ENCODE data around the gene PTPRD.

The PTPRD gene

DNA sequence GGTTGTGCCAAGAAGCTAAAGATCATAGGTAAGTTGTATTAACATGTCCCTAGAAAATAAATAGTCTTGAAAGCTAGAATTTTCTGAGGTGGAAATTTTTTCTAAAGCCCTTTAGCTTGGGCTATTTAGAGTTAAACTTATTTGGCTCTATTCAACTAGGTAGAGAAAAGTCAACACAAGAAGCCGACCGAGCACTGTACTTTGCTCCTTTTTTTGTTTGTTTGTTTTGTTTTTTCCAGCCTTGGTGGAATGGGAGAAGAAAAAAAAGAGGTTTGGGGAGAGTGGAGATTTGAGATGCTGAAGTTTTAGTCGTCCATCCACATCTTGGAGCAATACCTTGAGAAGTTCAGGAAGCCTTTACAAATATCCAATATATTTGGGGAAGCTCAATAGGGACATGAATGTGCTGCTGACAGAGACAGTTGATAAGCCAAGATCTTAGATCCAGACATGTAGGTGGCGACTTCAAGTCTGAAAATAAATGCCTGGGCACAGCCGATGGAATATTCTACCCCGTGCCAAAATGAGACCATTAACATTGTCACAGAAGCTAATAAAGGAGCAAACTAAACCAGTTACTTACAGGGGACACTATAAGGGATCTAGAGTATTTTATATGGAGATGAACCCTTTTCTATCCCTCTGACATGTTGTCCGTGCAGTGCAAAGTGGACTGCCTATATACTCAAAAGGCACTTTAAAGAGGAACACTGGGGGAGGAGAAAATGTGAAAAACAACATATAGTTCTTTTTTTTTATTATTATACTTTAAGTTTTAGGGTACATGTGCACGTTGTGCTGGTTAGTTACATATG is 466.1 kb downstream of the PTPRD start:
- DNase-seq: no peak

DNA sequence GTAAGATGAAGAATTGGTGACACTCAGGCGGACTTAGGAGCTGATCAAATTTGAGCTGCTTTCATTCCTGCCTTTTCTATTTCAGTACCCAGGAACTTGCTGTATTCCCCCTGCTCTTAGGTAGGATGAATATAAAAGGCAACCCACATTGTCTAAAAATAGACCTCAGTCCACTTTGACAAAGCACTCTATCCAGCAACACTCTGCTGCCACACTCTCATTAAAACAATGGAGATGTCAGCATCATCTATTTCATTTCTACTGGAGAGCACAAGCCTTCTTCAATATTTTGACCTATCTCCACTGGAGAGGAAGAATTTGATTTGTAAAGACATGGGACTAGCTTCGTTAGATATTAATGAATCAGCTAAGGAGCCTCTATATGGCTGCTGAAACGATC is 468.4 kb downstream of the PTPRD start:
- no peak for DNase-seq

DNA sequence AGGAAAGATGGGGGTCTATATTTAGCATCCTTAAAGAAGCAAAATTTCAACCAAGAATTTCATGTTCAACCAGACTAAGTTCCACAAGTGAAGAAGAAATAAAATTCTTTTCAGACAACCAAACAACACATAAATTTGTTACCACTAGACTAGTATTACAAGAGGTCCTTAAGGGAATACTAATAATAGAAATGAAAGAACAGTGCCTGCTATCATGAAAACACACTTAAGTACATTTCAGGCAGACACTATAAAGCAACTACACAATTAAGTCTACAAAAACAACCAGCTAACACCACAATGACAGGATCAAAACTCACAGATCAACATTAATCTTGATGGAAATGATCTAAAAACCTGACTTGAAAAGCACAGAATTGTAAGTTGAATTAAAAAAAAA is 477.2 kb downstream of the PTPRD start:
- DNase-seq: no peak

DNA sequence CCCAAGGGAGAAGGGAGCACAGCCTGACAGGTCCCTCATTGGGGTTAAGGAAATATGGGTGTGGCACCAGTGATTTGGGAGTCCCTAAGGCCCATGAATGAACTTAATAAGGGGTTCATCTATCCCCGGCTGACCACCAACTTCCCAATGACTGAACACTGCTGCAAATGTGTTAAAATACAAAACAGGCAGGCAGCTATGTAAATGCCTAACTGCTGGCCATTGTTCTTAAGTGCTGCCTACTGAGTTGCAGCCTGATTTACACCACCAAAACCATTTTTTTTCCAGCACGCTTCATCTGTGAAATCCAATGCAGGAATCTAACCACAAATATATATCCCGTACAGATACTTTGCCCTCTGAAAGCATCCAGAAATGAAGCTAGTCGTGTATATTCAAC is 478.5 kb downstream of the PTPRD start:
- DNase-seq: no peak

DNA sequence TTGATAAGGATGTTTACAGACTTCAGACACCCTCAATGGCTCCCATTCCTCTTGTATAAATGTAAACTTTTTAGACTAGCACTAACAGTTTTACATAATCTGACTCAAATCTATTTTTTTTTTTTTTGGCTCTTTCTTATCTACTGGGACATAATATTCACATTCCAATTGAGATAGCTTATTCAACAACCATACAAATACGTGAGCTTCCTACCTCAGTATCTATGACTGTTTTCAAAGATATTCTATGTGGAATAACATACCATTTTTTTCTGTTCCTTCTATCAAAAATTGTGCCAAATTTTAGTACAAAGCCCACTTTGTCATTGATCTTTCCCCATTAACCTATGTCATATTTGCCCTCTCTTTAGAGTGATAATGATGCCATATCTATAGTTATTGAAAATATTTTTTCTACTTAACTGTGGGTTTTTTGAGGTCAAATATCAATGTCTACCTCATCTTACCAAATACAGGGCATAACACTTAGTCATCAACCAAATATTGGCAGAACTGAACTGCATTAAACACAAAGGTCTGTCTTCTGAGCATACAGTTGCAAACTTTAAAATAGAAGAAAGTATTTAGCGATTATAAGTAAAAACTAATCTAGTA is 482.6 kb downstream of the PTPRD start:
- no peak for DNase-seq

DNA sequence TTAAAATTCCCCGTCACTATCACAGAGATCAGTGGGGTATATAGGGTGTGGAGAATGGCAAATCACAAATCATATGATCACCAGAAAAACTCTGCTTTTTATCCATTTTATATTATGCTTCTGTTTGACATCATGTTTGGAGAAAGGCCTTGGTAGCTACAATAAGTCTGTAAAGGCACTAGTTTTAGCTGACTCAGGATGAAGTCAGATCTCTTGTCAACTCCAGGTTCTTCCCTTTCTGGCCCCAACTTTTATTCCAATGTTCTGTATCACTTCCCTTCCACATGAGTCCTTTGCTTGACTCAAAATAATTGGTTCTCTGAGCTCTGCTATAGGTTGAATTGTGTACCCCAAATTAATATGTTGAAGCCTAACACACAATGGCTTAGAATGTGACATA is 484.9 kb downstream of the PTPRD start:
- DNase-seq: no peak

DNA sequence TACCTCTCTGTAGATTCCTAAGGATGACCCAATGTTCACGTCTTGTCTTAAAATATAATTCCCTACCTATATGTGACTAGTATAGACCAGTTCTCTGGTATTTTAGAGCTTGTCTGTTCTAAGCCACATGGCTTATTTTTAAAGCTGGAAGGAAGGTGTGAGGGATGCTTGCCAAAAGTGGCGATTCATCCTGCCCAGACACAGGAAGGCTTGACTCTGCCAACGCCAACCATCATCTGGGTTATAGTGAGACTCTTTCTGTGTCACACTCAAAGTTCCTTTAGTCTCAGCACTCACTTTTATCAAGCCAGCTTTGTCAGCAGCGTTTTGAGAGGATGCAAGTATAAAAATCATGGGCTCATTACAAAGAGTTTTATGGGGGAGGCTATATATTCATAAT is 500.0 kb downstream of the PTPRD start:
- no peak for DNase-seq

DNA sequence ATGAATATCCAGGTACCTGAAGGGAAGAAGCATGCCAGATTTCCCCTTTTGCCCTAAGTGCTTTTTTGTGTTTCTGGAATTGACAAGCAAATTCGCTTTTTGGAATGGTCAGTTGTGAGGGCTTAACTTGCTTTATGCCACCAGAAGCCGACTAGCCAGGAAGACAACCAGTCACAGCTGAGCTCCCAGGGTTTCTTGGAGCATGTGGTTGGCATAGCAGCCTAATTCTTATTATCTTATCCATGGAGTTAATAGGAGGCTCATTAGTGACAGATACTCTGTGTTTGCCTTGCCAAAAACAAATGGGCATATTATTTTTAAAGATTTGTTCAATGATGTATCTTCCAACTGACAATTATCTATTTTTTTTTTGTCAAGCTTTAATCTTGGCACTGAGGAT is 500.7 kb downstream of the PTPRD start:
- DNase-seq: no peak

DNA sequence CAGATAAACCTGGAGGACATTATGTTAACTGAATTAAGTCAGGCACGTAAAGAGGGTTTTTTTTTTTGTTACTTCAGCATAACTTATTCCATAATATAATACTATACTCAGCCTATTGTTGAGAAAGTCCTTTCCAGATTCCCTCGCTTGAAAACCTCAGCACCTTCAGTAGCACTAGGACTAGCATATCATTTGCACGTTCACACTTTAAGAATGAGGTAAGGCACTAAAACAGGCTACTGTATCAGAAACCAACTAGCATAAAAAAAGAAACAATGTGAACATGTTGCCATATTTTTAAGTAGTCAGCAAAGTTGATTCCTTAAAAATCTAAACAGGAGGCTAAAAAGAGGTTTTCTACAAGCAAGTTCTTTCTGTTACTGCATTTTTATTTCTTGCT is 504.0 kb downstream of the PTPRD start:
- no peak for DNase-seq

DNA sequence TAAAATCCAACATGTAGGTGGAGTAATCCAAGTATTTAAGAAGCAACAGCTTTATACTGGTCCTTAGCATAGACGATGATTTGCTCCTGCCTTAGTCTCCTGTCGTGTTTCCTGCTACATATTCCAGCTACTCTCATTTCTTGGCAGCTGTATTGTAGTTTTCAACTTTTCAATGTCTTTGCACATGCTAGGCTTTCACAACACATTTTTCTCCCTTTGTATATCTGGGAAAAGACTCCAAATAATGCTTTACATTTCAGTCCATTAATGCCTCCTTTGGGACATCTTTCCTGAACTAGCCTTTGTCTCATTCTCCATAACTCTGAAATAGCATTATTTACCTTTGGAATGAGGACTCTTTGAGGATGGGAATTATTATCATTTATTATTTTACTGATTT is 508.0 kb downstream of the PTPRD start:
- DNase-seq: no peak

DNA sequence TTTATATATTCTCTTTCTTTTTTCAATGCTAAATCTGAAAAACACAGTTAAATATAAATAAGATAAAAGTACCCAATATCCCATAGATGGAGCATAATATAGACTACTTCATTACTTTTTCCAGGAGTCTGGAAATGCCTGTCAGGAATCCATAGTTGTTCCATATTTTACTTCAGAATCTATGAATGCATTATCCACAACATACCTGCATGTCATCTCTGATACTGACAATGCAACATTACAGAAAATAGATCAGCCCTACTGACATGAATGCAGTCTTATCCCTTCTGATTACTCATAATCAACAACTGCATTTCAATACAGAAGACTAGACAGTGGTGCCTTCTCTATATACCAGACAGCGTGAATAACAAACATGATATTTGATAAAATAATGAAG is 517.6 kb downstream of the PTPRD start:
- DNase-seq: no peak

DNA sequence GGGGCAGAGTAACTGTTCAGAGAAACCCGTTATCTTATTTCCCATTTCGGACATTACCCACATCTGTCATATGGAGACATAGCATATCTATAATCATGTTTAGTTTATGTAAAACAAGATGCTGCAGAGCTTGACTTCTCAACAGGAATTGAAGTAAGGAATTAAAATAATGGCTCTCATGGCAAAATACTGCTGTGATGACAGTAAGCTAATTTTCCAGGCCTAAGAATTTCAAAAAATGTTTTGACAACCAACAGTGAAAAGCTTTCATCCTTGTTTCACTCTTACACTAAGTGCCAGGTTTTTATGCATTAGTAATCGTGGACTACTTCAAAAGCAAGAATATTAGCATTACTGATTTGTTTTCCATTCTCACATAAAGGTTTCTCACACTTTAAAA is 518.2 kb downstream of the PTPRD start:
- no peak for DNase-seq

DNA sequence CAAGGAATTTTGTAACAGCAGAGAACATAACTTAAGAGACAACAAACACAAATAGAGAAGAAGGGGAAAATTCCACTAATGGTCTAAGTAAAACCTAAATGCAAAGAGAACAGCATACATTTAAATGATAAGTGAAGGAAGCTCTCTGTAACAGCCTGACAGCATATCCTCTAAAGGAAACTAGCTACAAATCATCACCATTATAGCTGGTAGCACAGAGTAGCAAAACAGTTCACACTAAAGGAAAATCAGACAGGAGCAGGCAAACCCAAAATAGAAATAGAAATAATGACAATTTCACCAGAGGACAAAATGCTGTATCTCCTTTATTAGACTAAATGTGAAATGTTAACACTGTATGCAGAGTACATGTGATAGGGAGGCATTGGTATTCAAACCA is 532.8 kb downstream of the PTPRD start:
- no peak for DNase-seq

DNA sequence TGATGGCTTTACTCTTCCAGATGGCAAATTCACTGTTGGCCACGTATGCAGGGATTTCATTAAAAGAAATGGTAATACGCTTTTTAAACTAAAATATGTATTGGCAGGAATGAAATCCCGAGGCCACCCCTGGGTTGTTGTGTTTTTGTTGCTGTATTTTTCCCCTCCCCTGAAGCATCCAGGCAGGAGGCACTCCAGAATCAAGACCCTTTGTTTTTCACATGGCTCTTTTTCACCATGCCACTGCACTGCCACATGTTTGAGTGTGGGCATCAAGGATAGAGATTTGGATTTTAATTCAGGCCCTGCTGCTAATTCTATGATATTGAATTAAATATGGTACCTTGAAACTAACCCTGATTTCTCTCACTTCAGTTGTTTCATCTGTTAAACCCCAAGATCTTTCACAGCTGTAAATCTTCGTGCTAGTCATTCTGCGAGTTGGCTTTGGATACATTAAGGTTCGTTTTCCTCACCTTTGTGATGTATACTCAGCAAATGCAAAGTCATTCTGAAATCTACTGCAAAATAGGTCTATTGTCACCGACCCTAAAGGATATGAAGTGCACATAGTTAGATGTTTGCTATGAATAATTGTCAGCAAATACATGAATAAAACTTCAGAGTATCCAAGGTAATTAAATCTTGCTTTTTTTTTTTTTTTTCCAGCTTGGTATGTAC is 533.4 kb downstream of the PTPRD start:
- no peak for DNase-seq

DNA sequence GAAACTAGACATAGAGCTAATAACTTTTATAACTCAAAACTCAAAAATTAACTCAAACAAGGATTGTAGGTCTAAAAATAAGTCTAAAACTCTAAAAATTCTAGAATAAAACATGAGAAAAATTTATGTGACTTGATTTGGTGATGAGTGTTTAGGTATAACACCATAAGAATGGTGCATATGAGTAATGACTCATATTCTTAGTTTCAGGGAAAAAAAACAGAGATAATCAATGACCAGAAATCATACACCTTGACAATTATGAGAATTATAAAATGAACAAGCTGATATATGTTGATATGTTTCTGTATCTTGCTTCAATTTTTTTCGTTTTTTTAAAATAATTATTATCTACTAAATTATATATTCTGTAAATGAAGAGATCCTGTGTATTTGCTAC is 541.2 kb downstream of the PTPRD start:
- no peak for DNase-seq

DNA sequence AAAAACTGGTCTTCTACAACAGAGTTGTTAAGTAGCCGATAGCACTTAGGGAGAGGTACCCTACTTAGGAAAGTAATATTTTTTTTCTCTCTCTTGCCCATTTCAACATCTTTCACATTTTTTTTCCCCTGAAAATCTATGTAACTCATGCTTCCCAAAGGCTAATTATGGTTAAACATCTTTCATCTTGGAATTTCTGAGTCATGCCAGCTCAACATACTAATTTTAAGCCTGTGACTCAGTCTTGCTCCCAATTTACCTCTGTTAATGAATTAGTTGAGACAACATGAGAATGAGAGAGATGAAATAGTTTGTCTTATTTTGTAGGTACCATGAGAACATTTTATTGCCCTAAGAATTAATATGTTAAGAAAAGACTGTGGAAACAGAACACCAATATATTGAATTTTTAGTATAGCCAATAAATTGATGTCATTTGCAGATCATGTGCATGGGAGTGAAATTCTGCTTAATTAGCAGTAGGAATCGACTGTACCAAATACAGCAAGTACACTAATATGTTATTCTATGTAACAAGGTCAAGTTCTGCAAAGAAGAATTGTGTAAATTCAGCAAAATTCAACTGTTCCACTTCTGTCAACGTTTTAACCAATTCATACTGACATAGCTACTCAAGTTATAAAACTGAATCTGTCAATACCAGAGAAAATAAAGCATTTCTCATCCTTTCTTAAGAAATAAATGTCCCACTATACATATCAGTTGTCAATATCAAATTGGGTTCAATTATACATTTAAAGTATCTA is 550.0 kb downstream of the PTPRD start:
- DNase-seq: no peak

DNA sequence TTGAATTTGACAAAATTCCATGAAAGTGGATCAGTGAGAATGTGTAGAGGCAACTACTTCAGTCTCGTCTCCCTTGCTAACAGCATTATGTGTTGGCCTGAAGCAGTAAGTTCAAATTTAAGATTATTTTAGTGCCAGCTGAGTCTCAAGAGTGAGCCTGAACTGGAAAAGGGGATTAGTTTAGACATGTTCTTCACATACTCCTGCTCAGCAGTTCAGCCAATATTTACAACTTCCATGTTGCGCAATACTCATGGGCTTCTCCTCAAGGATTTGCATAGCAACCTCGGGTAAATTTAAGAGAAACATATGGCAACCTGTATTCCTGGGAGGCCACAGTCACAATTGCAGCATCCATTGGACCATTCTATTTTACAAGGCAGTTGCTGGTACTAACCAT is 553.8 kb downstream of the PTPRD start:
- DNase-seq: no peak

DNA sequence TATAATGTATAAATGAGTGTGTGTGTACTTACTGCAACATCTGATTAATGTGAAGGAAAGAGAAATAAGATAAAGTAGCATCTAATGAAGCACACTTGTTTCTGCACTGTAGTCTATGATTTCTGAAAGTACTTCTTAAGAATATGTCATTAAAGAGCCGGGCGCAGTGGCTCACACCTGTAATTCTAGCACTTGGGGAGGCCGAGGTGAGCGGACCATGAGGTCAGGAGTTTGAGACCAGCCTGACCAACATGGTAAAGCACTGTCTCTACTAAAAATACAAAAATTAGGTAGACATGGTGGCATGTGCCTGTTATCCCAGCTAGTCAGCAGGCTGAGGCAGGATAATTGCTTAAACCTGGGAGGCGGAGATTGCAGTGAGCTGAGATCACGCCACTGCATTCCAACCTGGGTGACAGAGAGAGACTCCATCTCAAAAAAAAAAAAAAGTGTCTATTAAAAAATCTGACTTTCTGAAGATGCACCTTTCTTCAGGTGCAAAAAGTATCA is 556.9 kb downstream of the PTPRD start:
- no peak for DNase-seq

DNA sequence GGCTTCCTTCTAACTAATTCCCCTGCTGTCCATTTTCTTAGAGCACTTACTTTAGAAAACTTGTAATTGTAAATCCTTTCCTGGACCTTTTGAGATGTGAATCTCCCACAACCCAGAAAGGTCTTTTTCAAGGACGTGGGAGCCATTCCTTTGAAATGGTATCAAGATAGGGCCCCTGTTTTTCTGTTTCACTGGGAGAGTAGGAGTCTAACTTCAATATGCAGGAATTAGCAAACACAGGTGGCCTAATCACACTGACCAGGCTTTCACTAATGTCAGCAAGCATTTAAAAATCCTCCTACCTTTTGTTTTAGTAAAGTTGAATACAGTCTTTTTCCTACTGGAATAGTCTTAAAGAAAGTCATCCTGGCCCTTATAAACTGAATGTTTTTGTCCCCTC is 558.3 kb downstream of the PTPRD start:
- no peak for DNase-seq

DNA sequence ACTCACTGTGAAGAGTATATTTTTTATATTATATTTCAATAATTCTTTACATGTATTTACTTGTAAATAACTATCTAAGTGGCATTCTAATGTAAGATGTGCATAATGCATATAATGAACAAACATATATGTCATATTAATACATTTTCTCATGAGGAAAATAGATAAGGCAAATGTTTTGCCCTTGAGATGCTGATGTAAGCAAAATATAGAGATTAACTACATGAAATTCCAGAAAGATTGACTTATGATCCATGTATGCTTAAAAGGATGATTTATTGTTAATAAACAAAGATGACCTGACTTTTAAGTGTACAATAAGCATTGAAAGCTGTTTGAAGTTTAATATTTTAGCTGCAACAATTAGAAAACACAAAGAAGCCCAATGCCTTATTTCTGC is 559.9 kb downstream of the PTPRD start:
- no peak for DNase-seq

DNA sequence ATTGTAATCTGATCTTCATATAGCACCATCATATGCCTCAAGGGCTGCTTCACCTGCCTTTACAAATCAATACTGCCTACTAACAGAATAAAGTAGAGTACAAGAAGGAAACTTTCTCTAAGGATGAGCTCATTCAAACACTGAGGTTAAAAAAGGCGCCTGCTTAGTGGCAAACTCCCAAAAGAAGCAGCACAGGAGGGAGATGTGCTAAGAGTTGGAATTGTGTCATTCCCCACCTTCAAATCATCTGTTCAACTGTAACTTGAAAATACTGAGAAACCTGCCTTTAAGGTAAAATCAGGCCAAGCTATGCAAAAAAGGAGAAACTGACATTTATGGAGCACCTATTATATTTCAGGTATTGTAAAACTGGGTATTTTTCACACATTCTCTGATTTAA is 560.6 kb downstream of the PTPRD start:
- no peak for DNase-seq

DNA sequence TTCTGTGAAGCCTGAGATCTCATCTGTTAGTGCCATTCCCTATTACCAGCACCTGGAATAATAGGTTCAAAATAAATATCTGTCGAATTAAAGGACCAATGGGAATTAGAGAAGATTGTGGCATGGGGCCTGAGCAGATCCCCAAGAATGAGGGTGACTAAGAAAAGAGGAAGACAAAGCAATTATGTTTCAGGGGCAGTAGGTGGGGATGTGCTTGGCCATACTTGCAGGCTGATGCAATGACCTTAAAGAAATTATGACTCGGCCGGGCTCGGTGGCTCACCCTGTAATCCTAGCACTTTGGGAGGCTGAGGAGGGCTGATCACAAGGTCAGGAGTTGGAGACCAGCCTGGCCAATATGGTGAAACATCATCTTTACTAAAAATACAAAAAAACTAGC is 562.8 kb downstream of the PTPRD start:
- no peak for DNase-seq

DNA sequence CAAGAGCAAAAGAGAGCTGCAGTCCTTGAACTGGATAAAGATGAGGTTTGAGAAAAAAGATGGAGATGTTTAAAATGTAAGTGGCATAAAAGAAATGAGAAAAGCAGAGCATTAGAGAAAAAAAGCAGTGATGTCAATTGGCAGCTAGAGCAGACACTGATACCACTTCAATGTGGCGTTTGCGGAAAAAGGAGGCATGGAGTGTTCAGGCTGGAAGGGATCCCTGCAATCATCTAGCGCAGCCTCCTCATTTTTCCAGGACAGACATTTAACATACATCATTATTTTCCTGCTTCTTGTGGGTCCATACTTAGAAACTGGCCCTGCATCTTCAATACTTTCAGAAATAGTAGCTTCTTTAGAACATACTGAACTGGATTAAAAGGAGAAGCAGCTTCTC is 563.8 kb downstream of the PTPRD start:
- no peak for DNase-seq

Measured in SW 1271 (cell line).